HG02884 (cell line): ENCODE measurements around the gene PPP2R5C.
A peak's percentile ranks its signal among the peaks of the same experiment; 100 is the strongest.
"Not testable (repeated sequence)": the region's sequence is repeated elsewhere in the genome, so short reads cannot be mapped to it uniquely, and the experiment has no call there.

ENCODE experiments used
- ATAC-seq: cut with Tn5 transposase; IDR thresholded peaks from one replicate; pipeline ENCODE4 v1.9.1; 2021; ENCODE audit warnings: mild to moderate bottlenecking, moderate library complexity; ENCODE audit not compliant: unreplicated experiment

Gene PPP2R5C

GRCh38 chr14:101761032-101761880, at the start of gene PPP2R5C:
Gene PPP2R5C, plus strand, starts transcription at chr14:101761709. Its CDS starts 185 bp downstream, at chr14:101761894.
- peak; percentile 47 for ATAC-seq

- not testable (repeated sequence) for ATAC-seq
Observed at GRCh38 chr14:101711857-101712233, 49.7 kb upstream of the PPP2R5C start.

GRCh38 chr14:101712341-101712740, 49.2 kb upstream of the PPP2R5C start:
- not testable (repeated sequence) for ATAC-seq

GRCh38 chr14:101713091-101713490, 48.4 kb upstream of the PPP2R5C start:
- not testable (repeated sequence) for ATAC-seq

GRCh38 chr14:101713621-101714349, 47.7 kb upstream of the PPP2R5C start:
- ATAC-seq, result no peak

- no peak for ATAC-seq
Observed at GRCh38 chr14:101714394-101714793, 47.1 kb upstream of the PPP2R5C start.

- ATAC-seq, result no peak
Observed at GRCh38 chr14:101715210-101716076, 46.1 kb upstream of the PPP2R5C start.

- ATAC-seq, result no peak
Observed at GRCh38 chr14:101716077-101716950, 45.2 kb upstream of the PPP2R5C start.

- no peak for ATAC-seq
Observed at GRCh38 chr14:101716956-101717662, 44.4 kb upstream of the PPP2R5C start.

- ATAC-seq, result no peak
Observed at GRCh38 chr14:101717663-101718490, 43.6 kb upstream of the PPP2R5C start.

- ATAC-seq, result no peak
Observed at GRCh38 chr14:101719045-101719645, 42.4 kb upstream of the PPP2R5C start.

GRCh38 chr14:101719708-101720107, 41.8 kb upstream of the PPP2R5C start:
- no peak for ATAC-seq

- ATAC-seq, result no peak
Observed at GRCh38 chr14:101721111-101721510, 40.4 kb upstream of the PPP2R5C start.

- ATAC-seq, result no peak
Observed at GRCh38 chr14:101721951-101722661, 39.4 kb upstream of the PPP2R5C start.

- ATAC-seq, result no peak
Observed at GRCh38 chr14:101723061-101723595, 38.4 kb upstream of the PPP2R5C start.

- not testable (repeated sequence) for ATAC-seq
Observed at GRCh38 chr14:101725652-101726051, 35.9 kb upstream of the PPP2R5C start.

- no peak for ATAC-seq
Observed at GRCh38 chr14:101726295-101726953, 35.1 kb upstream of the PPP2R5C start.
